Activated gamma-delta T cell treated with anti-CD3 and anti-CD28 coated beads, Interleukin-2, amount 50 U/mL, for 16 hours (primary cell): Measurements from ENCODE around the gene AHI1.

Source experiments
- DNase-seq: peaks from one replicate; pipeline ENCODE4 v3.0.0-alpha.2; 2020; ENCODE audit warnings: low read depth

Gene AHI1

GRCh38 chr6:135497412-135498184 lies at the start of gene AHI1:
Gene AHI1 (minus strand): TSS chr6:135497740. CDS start chr6:135492237, 5,503 bp downstream.
- peak; percentile 82 for DNase-seq

GRCh38 chr6:135546680-135547418 lies 49.3 kb upstream of the AHI1 start:
- no peak for DNase-seq

GRCh38 chr6:135546206-135546605 lies 48.7 kb upstream of the AHI1 start:
- no peak for DNase-seq

- no peak for DNase-seq
These were observed 42.8 kb upstream of the AHI1 start for GRCh38 chr6:135540207-135540840.

GRCh38 chr6:135537741-135538301 lies 40.3 kb upstream of the AHI1 start:
- DNase-seq, result peak; percentile 33

- DNase-seq, result no peak
These were observed 38.5 kb upstream of the AHI1 start for GRCh38 chr6:135535989-135536414.

- DNase-seq, result no peak
These were observed 37.3 kb upstream of the AHI1 start for GRCh38 chr6:135534773-135535380.

GRCh38 chr6:135532559-135532958 lies 35.0 kb upstream of the AHI1 start:
- no peak for DNase-seq

GRCh38 chr6:135531954-135532490 lies 34.5 kb upstream of the AHI1 start:
- no peak for DNase-seq

GRCh38 chr6:135530113-135530512 lies 32.6 kb upstream of the AHI1 start:
- DNase-seq, result no peak

- DNase-seq, result no peak
These were observed 30.4 kb upstream of the AHI1 start for GRCh38 chr6:135527960-135528249.

GRCh38 chr6:135527116-135527959 lies 29.8 kb upstream of the AHI1 start:
- no peak for DNase-seq

- no peak for DNase-seq
These were observed 28.1 kb upstream of the AHI1 start for GRCh38 chr6:135525594-135525993.

- no peak for DNase-seq
These were observed 25.6 kb upstream of the AHI1 start for GRCh38 chr6:135522965-135523692.

GRCh38 chr6:135521431-135521830 lies 23.9 kb upstream of the AHI1 start:
- no peak for DNase-seq

GRCh38 chr6:135520781-135521180 lies 23.2 kb upstream of the AHI1 start:
- no peak for DNase-seq

GRCh38 chr6:135519348-135519747 lies 21.8 kb upstream of the AHI1 start:
- DNase-seq, result no peak

- DNase-seq, result no peak
These were observed 20.0 kb upstream of the AHI1 start for GRCh38 chr6:135517527-135517926.

- no peak for DNase-seq
These were observed 17.2 kb upstream of the AHI1 start for GRCh38 chr6:135514706-135515105.

- no peak for DNase-seq
These were observed 8.9 kb upstream of the AHI1 start for GRCh38 chr6:135506270-135506997.
